Breast epithelium (tissue), 4 donors: ENCODE data around the gene FHL3. TPM values are rescaled to one million over a fixed set of nuclear protein-coding genes. Genes with fewer than 3 reads are reported as not detected.
A peak's percentile ranks its signal among the peaks of the same experiment; 100 is the strongest.

ENCODE experiments used
- DNase-seq, 2 donors: peaks; one replicate each; pipeline ENCODE4 v3.0.0-alpha.2; 2019; ENCODE audit warnings: low spot score in 2 of 2
- H3K27ac ChIP-seq, 2 donors: fragments of 200-600 bp; sonication (generic) in 1 of 2; one replicate each; pipeline ENCODE4 v1.5.1; 2016 to 2019; ENCODE audit warnings: mild to moderate bottlenecking in 1 of 2
- H3K27me3 ChIP-seq, 2 donors: fragments of 200-600 bp; sonication (generic) in 1 of 2; one replicate each; pipeline versions ENCODE4 v1.5.1 to v1.6.0; 2017 to 2019; ENCODE audit warnings: control low read depth in 1 of 2, mild to moderate bottlenecking in 1 of 2
- H3K36me3 ChIP-seq: fragments of 200-600 bp; one replicate; pipeline ENCODE4 v1.5.1; 2019
- H3K4me1 ChIP-seq, 2 donors: fragments of 200-600 bp; sonication (generic); one replicate each; pipeline ENCODE4 v1.5.1; 2016 to 2019; ENCODE audit warnings: control low read depth in 1 of 2
- H3K4me3 ChIP-seq, 3 donors: fragments of 200-600 bp; sonication (generic); 1 replicate in 2 of 3; 2 replicates in 1 of 3; pipeline ENCODE4 v1.5.1; 2016 to 2019; ENCODE audit warnings: mild to moderate bottlenecking in 3 of 3, moderate library complexity in 2 of 3
- H3K9me3 ChIP-seq, 2 donors: fragments of 200-600 bp; sonication (generic) in 1 of 2; one replicate each; pipeline ENCODE4 v1.5.1; 2016 to 2019; ENCODE audit warnings: control low read depth in 1 of 2
- CTCF ChIP-seq, 3 donors: fragments of 450-650 bp; IDR thresholded peaks; one replicate each; pipeline ENCODE4 v1.5.1; 2016 to 2017; ENCODE audit warnings: antibody characterized with exemption in 3 of 3, mild to moderate bottlenecking in 3 of 3, moderate library complexity in 3 of 3
- POLR2A ChIP-seq: fragments of 450-650 bp; IDR thresholded peaks from one replicate; pipeline ENCODE4 v1.6.1; 2016; ENCODE audit warnings: antibody characterized with exemption, mild to moderate bottlenecking, moderate library complexity
- POLR2AphosphoS5 ChIP-seq, 3 donors: sonication (generic); formaldehyde crosslinking; IDR thresholded peaks; one replicate each; pipeline ENCODE4 v1.6.1; 2017; ENCODE audit warnings: antibody characterized with exemption in 3 of 3
- intact Hi-C: fragments of 100-400 bp; cut with DNase I; formaldehyde crosslinking; loops from one replicate; pipeline ENCODE4 v1.15.1; 2023; ENCODE audit warnings: low total_unique reads
- total RNA-seq, 3 donors: library from RNA; depleted of rRNA; stranded (reverse); fragments of >200 nt; gene quantifications; one replicate each; pipeline ENCODE4 v1.1.0, GENCODE V29; 2016

Gene FHL3
- total RNA-seq, 3 donors from 2014 or later: 11.8 to 22.6 (median 21.4) TPM

GRCh38 chr1:38022810-38023209 is 17.5 kb upstream of the FHL3 start:
- Histone ChIP-seq H3K27me3 (no peaks in the 10 kb centered on the region), H3K36me3 (peaks cover 14% of the 10 kb centered on the region), H3K27ac (no peak overlapping the region), H3K4me3 (no peak overlapping the region), H3K4me1 (no peaks in the 10 kb centered on the region), H3K9me3 (no peaks in the 10 kb centered on the region)
- DNase-seq: no peak
- TF ChIP-seq CTCF (IDR thresholded peaks at IDR 0.05) (no peak), POLR2AphosphoS5 (IDR thresholded peaks at IDR 0.05) (no peak), POLR2A (no peak)
- intact Hi-C loops: no loop called here

- intact Hi-C loops: no loop called here
- H3K9me3 ChIP-seq: no peaks in the 10 kb centered on the region
- no peak overlapping the region for H3K4me3 ChIP-seq
- no peak for TF ChIP-seq CTCF (IDR thresholded peaks at IDR 0.05)
- no peak for TF ChIP-seq POLR2A
- no peak for TF ChIP-seq POLR2AphosphoS5 (IDR thresholded peaks at IDR 0.05)
- no peaks in the 10 kb centered on the region for H3K27me3 ChIP-seq
- peaks cover 14% of the 10 kb centered on the region for H3K36me3 ChIP-seq
- no peak overlapping the region for H3K27ac ChIP-seq
- no peaks in the 10 kb centered on the region for H3K4me1 ChIP-seq
- no peak for DNase-seq
Observed at GRCh38 chr1:38021969-38022368, 16.7 kb upstream of the FHL3 start.

GRCh38 chr1:38020396-38020795 is 15.1 kb upstream of the FHL3 start:
- Histone ChIP-seq H3K27ac (no peak overlapping the region), H3K4me3 (no peak overlapping the region), H3K4me1 (no peaks in the 10 kb centered on the region), H3K27me3 (no peaks in the 10 kb centered on the region), H3K9me3 (no peaks in the 10 kb centered on the region), H3K36me3 (peaks cover 14% of the 10 kb centered on the region)
- no peak for DNase-seq
- no peak for TF ChIP-seq POLR2A
- no peak for TF ChIP-seq POLR2AphosphoS5 (IDR thresholded peaks at IDR 0.05)
- TF ChIP-seq CTCF (IDR thresholded peaks at IDR 0.05): no peak
- intact Hi-C loops: no loop called here

- H3K27me3 ChIP-seq: no peaks in the 10 kb centered on the region
- H3K27ac ChIP-seq: no peak overlapping the region
- H3K36me3 ChIP-seq: peaks cover 8% of the 10 kb centered on the region
- intact Hi-C loops: no loop called here
- no peak for TF ChIP-seq POLR2A
- peak in 1 of 3 donors; percentile 33 for TF ChIP-seq CTCF (IDR thresholded peaks at IDR 0.05)
- no peak for TF ChIP-seq POLR2AphosphoS5 (IDR thresholded peaks at IDR 0.05)
- H3K9me3 ChIP-seq: no peaks in the 10 kb centered on the region
- peaks cover 0 to 5% of the 10 kb centered on the region in 2 donors for H3K4me1 ChIP-seq
- H3K4me3 ChIP-seq: no peak overlapping the region
- no peak for DNase-seq
Observed at GRCh38 chr1:38018864-38019343, 13.6 kb upstream of the FHL3 start.

GRCh38 chr1:38015978-38016725 is 10.8 kb upstream of the FHL3 start:
- Histone ChIP-seq H3K4me1 (peaks cover 3 to 9% of the 10 kb centered on the region in 2 donors), H3K27me3 (no peaks in the 10 kb centered on the region), H3K9me3 (no peaks in the 10 kb centered on the region), H3K4me3 (no peak overlapping the region), H3K27ac (peak overlapping the region; percentile 44 to 71), H3K36me3 (no peaks in the 10 kb centered on the region)
- no peak for DNase-seq
- intact Hi-C loops: no loop called here
- TF ChIP-seq POLR2AphosphoS5 (IDR thresholded peaks at IDR 0.05): no peak
- no peak for TF ChIP-seq CTCF (IDR thresholded peaks at IDR 0.05)
- TF ChIP-seq POLR2A: no peak
